Osteocyte (in vitro differentiated cells): ENCODE measurements around the gene LPAR1. TPM values are rescaled to one million over a fixed set of nuclear protein-coding genes. Genes with fewer than 3 reads are reported as not detected.

Source experiments
- DNase-seq: peaks from one replicate; pipeline ENCODE4 v3.0.0; 2021; ENCODE audit warnings: mixed read lengths; ENCODE audit not compliant: unreplicated experiment; ENCODE audit errors: extremely low spot score
- H3K27ac Mint-ChIP-seq: one replicate; pipeline ENCODE4 v1.8.0; 2021; ENCODE audit warnings: mild to moderate bottlenecking, mixed read lengths; ENCODE audit not compliant: unreplicated experiment
- H3K27me3 Mint-ChIP-seq: one replicate; pipeline ENCODE4 v1.8.0; 2021; ENCODE audit warnings: mixed read lengths; ENCODE audit not compliant: unreplicated experiment
- H3K36me3 Mint-ChIP-seq: one replicate; pipeline ENCODE4 v1.8.0; 2021; ENCODE audit warnings: mixed read lengths; ENCODE audit not compliant: unreplicated experiment
- H3K4me1 Mint-ChIP-seq: one replicate; pipeline ENCODE4 v1.8.0; 2021; ENCODE audit warnings: mixed read lengths; ENCODE audit not compliant: unreplicated experiment
- H3K4me3 Mint-ChIP-seq: one replicate; pipeline ENCODE4 v1.8.0; 2021; ENCODE audit warnings: mild to moderate bottlenecking, moderate library complexity, mixed read lengths; ENCODE audit not compliant: unreplicated experiment
- H3K9me3 Mint-ChIP-seq: one replicate; pipeline ENCODE4 v1.8.0; 2021; ENCODE audit warnings: mixed read lengths; ENCODE audit not compliant: unreplicated experiment
- total RNA-seq: library from RNA; stranded (reverse); gene quantifications from 2 replicates; pipeline ENCODE4 v1.2.1, GENCODE V29; 2021
- TF ChIP-seq, protein P1 (sequence below): fragments of 200-600 bp; sonication (generic); IDR thresholded peaks from 2 replicates; pipeline ENCODE4 v1.5.0; 2021; ENCODE audit warnings: antibody characterized with exemption, mild to moderate bottlenecking, moderate library complexity

The LPAR1 gene
- total RNA-seq, 1 donor from 2014 or later = 120 TPM

DNA sequence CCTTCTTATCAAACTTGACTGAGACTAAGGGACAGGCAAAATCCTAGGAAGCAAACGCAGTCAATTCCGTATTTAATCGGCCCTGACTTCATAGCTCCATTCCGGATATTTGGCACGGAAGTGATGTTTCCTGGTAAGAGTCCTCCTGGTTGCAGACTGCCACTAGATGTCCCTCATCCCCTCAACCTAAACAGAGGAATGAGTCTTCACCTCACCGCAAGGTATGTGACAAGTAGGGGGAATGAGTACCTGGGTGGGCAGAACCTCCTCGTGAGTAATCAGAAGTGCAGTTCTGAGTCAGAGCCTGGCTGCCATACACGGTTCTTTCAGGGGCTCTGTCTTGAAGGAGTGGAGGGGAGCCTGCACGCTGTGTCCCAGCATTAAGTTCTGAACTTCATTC is 196.1 kb downstream of the LPAR1 start:
- no peak for DNase-seq
- H3K4me1 Mint-ChIP-seq = peaks cover 42% of the 10 kb centered on the region
- TF ChIP-seq, protein P1, sequence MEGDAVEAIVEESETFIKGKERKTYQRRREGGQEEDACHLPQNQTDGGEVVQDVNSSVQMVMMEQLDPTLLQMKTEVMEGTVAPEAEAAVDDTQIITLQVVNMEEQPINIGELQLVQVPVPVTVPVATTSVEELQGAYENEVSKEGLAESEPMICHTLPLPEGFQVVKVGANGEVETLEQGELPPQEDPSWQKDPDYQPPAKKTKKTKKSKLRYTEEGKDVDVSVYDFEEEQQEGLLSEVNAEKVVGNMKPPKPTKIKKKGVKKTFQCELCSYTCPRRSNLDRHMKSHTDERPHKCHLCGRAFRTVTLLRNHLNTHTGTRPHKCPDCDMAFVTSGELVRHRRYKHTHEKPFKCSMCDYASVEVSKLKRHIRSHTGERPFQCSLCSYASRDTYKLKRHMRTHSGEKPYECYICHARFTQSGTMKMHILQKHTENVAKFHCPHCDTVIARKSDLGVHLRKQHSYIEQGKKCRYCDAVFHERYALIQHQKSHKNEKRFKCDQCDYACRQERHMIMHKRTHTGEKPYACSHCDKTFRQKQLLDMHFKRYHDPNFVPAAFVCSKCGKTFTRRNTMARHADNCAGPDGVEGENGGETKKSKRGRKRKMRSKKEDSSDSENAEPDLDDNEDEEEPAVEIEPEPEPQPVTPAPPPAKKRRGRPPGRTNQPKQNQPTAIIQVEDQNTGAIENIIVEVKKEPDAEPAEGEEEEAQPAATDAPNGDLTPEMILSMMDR = no peak
- peaks cover 21% of the 10 kb centered on the region for H3K9me3 Mint-ChIP-seq
- no peaks in the 10 kb centered on the region for H3K27me3 Mint-ChIP-seq
- no peak overlapping the region for H3K27ac Mint-ChIP-seq
- no peak overlapping the region for H3K4me3 Mint-ChIP-seq
- peaks cover 11% of the 10 kb centered on the region for H3K36me3 Mint-ChIP-seq

DNA sequence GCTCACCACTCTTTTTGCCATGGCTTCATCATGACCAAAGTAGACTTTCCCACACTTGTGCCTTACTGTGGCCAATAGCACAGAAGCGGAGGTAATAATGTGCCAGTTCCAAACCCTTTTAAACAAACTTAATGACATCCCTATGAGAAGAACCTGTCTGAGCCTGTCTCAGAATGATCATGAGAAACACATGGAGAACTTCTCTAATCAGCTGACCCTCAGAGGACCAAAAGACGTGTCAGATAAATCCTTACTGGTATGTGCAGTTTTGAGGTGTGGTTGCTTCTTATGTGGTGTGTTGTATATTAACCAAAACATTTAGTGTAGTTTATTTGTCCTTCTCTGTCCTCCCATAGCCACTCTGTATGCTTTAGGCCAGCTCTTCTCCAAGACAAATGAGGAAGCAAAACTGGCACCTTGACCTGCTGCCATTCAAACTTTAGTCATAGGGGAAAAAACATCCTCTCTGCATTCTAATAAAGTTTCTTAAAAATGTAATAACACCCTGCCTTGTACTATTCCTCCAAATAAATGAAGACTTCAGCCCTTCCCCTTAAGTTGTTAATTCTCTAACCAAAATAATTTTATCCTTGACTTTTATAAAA is 200.8 kb downstream of the LPAR1 start:
- H3K9me3 Mint-ChIP-seq = peaks cover 14% of the 10 kb centered on the region
- DNase-seq = no peak
- no peaks in the 10 kb centered on the region for H3K27me3 Mint-ChIP-seq
- no peak overlapping the region for H3K4me3 Mint-ChIP-seq
- H3K4me1 Mint-ChIP-seq = peaks cover 44% of the 10 kb centered on the region
- TF ChIP-seq, protein P1 = no peak
- H3K27ac Mint-ChIP-seq = peak overlapping the region; percentile 83
- H3K36me3 Mint-ChIP-seq = peaks cover 3% of the 10 kb centered on the region

DNA sequence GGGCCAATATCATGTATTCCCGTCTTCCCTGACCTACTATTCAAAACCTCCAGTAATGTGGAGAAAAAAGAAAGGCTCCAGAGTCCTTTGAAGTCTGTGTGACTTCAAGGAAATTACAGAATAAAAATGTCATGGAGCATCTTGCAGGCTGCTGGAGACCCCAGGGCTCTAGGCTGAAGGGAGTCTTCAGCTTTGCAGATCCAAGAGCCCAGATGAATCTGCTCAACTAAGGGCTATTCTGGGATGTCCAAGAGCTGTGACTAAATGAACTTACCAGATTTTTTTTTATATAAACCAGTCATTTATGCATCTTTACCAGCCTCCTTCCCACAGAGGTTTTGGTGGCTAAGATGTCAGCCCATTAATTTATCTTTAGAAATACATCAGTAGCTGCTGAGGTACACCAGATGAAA is 202.4 kb downstream of the LPAR1 start:
- no peak for DNase-seq

DNA sequence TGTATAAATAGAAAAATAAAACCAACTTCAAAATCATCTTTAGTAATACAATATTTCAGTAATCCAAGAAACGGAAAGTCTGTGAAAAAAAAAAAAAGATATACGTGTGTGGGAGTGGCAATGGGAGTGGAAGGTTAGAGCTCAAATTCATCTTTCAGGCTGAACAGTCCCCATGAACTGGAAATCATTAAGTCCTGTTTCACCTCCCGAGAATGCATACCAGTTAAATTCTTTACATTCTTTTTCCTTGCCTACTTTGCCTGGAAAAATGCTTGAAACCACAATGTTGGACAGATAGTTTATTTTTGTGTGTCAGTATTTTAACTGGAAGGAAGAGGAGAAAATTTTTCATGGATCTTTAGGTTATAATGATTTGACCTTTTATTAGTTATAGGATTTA is 202.9 kb downstream of the LPAR1 start:
- Mint-ChIP-seq H3K36me3 (peaks cover 7% of the 10 kb centered on the region), H3K4me1 (peaks cover 50% of the 10 kb centered on the region), H3K27me3 (no peaks in the 10 kb centered on the region), H3K9me3 (peaks cover 14% of the 10 kb centered on the region), H3K4me3 (peak overlapping the region; percentile 26), H3K27ac (peak overlapping the region; percentile 83)
- TF ChIP-seq, protein P1 = no peak
- no peak for DNase-seq

More for the DNA sequence above, 202.4 kb downstream of the LPAR1 start:
- Mint-ChIP-seq H3K4me1 (peaks cover 49% of the 10 kb centered on the region), H3K27ac (peak overlapping the region; percentile 83), H3K27me3 (no peaks in the 10 kb centered on the region), H3K4me3 (peak overlapping the region; percentile 26), H3K36me3 (peaks cover 3% of the 10 kb centered on the region), H3K9me3 (peaks cover 14% of the 10 kb centered on the region)
- TF ChIP-seq, protein P1 = no peak

DNA sequence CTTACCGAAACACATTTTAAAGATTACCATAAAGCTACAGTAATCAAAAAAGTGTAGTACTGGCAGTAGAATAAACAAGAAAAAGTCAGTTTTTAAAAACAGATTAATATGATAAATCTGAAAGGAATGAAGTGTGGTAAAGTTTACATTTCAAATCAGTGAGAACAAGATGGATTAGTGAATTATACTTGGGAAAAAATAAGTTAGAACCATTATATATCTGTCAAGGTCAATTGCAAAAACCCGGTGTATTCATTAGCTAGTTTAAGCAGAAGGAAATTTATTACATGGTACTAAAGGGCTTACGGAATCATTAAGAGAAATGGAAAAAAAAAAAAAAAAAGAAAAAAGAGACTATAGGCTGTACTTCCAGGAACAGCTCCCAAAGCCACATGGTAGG is 205.3 kb downstream of the LPAR1 start:
- H3K27ac Mint-ChIP-seq = peak overlapping the region; percentile 69
- no peak for DNase-seq
- no peaks in the 10 kb centered on the region for H3K27me3 Mint-ChIP-seq
- H3K4me3 Mint-ChIP-seq = no peak overlapping the region
- H3K36me3 Mint-ChIP-seq = peaks cover 4% of the 10 kb centered on the region
- H3K9me3 Mint-ChIP-seq = peaks cover 10% of the 10 kb centered on the region
- peaks cover 51% of the 10 kb centered on the region for H3K4me1 Mint-ChIP-seq
- TF ChIP-seq, protein P1 = no peak
